Jurkat, Clone E6-1 (cell line): Measurements from ENCODE around the gene DNAJA3.

ENCODE experiments used
- DNase-seq: peaks from one replicate; pipeline ENCODE4 v3.0.0-alpha.2; 2011; ENCODE audit warnings: low read depth, low spot score
- H3K4me3 ChIP-seq: 2 replicates; pipeline ENCODE4 v1.5.1; 2011; ENCODE audit warnings: mild to moderate bottlenecking, low read length, control low read depth, moderate library complexity

Gene DNAJA3

GRCh38 chr16:4494746-4495490 is 69.2 kb downstream of the DNAJA3 start:
- no peak for DNase-seq
- no peak overlapping the region for H3K4me3 ChIP-seq

- no peak overlapping the region for H3K4me3 ChIP-seq
- no peak for DNase-seq
These were observed 70.1 kb downstream of the DNAJA3 start for GRCh38 chr16:4495766-4496165.

- DNase-seq, result no peak
- H3K4me3 ChIP-seq, result no peak overlapping the region
These were observed 70.6 kb downstream of the DNAJA3 start for GRCh38 chr16:4496305-4496704.

- no peak for DNase-seq
These were observed 73.0 kb downstream of the DNAJA3 start for GRCh38 chr16:4498546-4499195.

GRCh38 chr16:4499196-4499555 is 73.5 kb downstream of the DNAJA3 start:
- H3K4me3 ChIP-seq, result no peak overlapping the region
- no peak for DNase-seq

More at GRCh38 chr16:4498546-4499195, 73.0 kb downstream of the DNAJA3 start:
- no peak overlapping the region for H3K4me3 ChIP-seq

- no peak overlapping the region for H3K4me3 ChIP-seq
- no peak for DNase-seq
These were observed 74.6 kb downstream of the DNAJA3 start for GRCh38 chr16:4500272-4500671.

GRCh38 chr16:4501071-4501478 is 75.4 kb downstream of the DNAJA3 start:
- H3K4me3 ChIP-seq, result no peak overlapping the region
- no peak for DNase-seq

- peak overlapping the region; percentile 41 for H3K4me3 ChIP-seq
- peak; percentile 79 for DNase-seq
These were observed 79.9 kb downstream of the DNAJA3 start for GRCh38 chr16:4505356-4506147.
